GM23248 (cell line): ENCODE measurements around the gene FLT4.

Experiments used
- EZH2 ChIP-seq: fragments of 200-600 bp; sonication (generic); IDR thresholded peaks from 2 replicates; pipeline ENCODE4 v1.6.1; 2018; ENCODE audit warnings: antibody characterized with exemption, mild to moderate bottlenecking; ENCODE audit not compliant: insufficient read depth, poor library complexity, severe bottlenecking
- EZH2phosphoT487 ChIP-seq: fragments of 200-600 bp; sonication (generic); IDR thresholded peaks from 2 replicates; pipeline ENCODE4 v1.6.1; 2018; ENCODE audit warnings: antibody characterized with exemption, moderate library complexity, mild to moderate bottlenecking, low read depth; ENCODE audit not compliant: insufficient read depth

- no peak for TF ChIP-seq EZH2
- TF ChIP-seq EZH2phosphoT487, result no peak
Measured at GRCh38 chr5:180641566-180641900, 7.9 kb downstream of the FLT4 start.
